ENCODE results near the gene FCN2.

FCN2 gene

DNA sequence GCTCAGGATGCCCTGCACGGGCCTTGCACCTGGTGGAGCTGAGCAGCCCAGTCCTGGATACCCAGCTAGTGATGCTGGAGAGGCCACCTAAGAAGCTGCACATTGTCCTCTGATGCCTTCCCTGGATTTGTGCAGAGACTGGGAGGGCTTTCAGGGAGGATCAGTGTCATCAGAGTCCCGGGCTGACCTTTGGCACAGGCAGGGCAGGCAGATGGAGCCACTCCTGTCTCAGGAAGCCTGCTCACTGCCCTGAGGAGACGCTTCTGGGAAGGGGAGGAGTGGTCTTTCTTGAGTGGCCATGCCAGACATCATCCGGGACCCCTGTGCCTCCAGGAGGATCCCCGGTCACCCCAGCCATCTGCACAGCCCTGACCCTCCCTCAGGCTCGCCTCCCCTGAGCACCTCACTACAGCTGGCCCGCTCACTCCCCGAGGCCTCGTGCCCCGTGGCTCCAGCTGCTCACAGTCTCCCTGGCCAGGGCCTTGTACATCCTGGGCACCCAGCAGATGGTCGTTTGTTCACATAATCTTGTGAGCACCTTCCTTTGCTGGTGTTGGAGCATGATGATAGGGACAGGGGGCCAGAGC is 47.2 kb upstream of the FCN2 start:
- Histone ChIP-seq H2BK5ac (ENCODE audit: low read length) (no peak overlapping the region), H3K4me3 (ENCODE audit: low read length in 2 of 2) (no peak overlapping the region), H2BK15ac (ENCODE audit: low read length) (no peak overlapping the region), H2BK120ac (ENCODE audit: low read depth, low read length) (peak overlapping the region; percentile 32), H3K4ac (ENCODE audit: low read length) (no peak overlapping the region), H3K27ac (replicated peaks; ENCODE audit: low read length) (no peak overlapping the region), H3K18ac (ENCODE audit: low read length) (peak overlapping the region; percentile 67), H3K27me3 (ENCODE audit: control insufficient read depth in 3 of 3, insufficient read depth in 3 of 3, low read depth in 1 of 3, low read length in 3 of 3) (peaks cover 0 to 23% (median 4%) of the 10 kb centered on the region in 3 experiments), H4K8ac (ENCODE audit: low read depth, low read length) (no peak overlapping the region), H3K36me3 (replicated peaks in 1 of 2; ENCODE audit: control insufficient read depth in 2 of 2, insufficient read depth in 2 of 2, low read length in 2 of 2) (peaks cover 0 to 6% of the 10 kb centered on the region in 2 donors), H4K91ac (ENCODE audit: low read depth, low read length, poor library complexity) (no peak overlapping the region), H3K9me3 (replicated peaks in 1 of 2; ENCODE audit: control insufficient read depth in 2 of 2, insufficient read depth in 1 of 2, low read depth in 1 of 2, low read length in 2 of 2) (peaks cover 0 to 3% of the 10 kb centered on the region in 2 donors), H2AFZ (ENCODE audit: low read length) (no peak overlapping the region), H3K23ac (ENCODE audit: low read depth, low read length, poor library complexity) (peak overlapping the region; percentile 3), H3K9ac (ENCODE audit: low read depth, low read length, poor library complexity) (peak overlapping the region; percentile 57), H3K4me1 (ENCODE audit: control insufficient read depth in 2 of 2, insufficient read depth in 1 of 2, low read depth in 1 of 2, low read length in 2 of 2) (peaks cover 0 to 8% of the 10 kb centered on the region in 2 donors), H2BK12ac (ENCODE audit: low read length) (no peak overlapping the region), H3K4me2 (ENCODE audit: insufficient read depth, low read length, poor library complexity, severe bottlenecking) (no peak overlapping the region), H3K79me1 (ENCODE audit: low read depth, low read length) (peaks cover 4% of the 10 kb centered on the region), H3K14ac (ENCODE audit: low read length) (no peak overlapping the region), H2AK5ac (ENCODE audit: low read depth, low read length) (peak overlapping the region; percentile 64)
- no peak for DNase-seq (ENCODE audit: low spot score)
- no CpG with 5 or more reads among the region's 11 CpGs for WGBS, 2 donors (ENCODE audit: extremely low coverage in 2 of 2, insufficient read length in 2 of 2, insufficient replicate concordance in 1 of 2)

- Histone ChIP-seq H3K4me2 (ENCODE audit: insufficient read depth, low read length, poor library complexity, severe bottlenecking) (no peak overlapping the region), H2BK12ac (ENCODE audit: low read length) (no peak overlapping the region), H2BK15ac (ENCODE audit: low read length) (no peak overlapping the region), H3K9me3 (replicated peaks in 1 of 2; ENCODE audit: control insufficient read depth in 2 of 2, insufficient read depth in 1 of 2, low read depth in 1 of 2, low read length in 2 of 2) (no peaks in the 10 kb centered on the region), H3K79me1 (ENCODE audit: low read depth, low read length) (peaks cover 4% of the 10 kb centered on the region), H3K4me1 (ENCODE audit: control insufficient read depth in 2 of 2, insufficient read depth in 1 of 2, low read depth in 1 of 2, low read length in 2 of 2) (peaks cover 0 to 9% of the 10 kb centered on the region in 2 donors), H3K4ac (ENCODE audit: low read length) (peak overlapping the region; percentile 53), H2BK5ac (ENCODE audit: low read length) (no peak overlapping the region), H4K8ac (ENCODE audit: low read depth, low read length) (no peak overlapping the region), H3K18ac (ENCODE audit: low read length) (peak overlapping the region; percentile 74), H3K9ac (ENCODE audit: low read depth, low read length, poor library complexity) (no peak overlapping the region), H2BK120ac (ENCODE audit: low read depth, low read length) (no peak overlapping the region), H2AK5ac (ENCODE audit: low read depth, low read length) (peak overlapping the region; percentile 66), H3K27ac (replicated peaks; ENCODE audit: low read length) (no peak overlapping the region), H3K27me3 (ENCODE audit: control insufficient read depth in 3 of 3, insufficient read depth in 3 of 3, low read depth in 1 of 3, low read length in 3 of 3) (peaks cover 0 to 23% (median 0%) of the 10 kb centered on the region in 3 experiments), H3K14ac (ENCODE audit: low read length) (no peak overlapping the region), H3K4me3 (ENCODE audit: low read length in 2 of 2) (no peak overlapping the region), H3K36me3 (replicated peaks in 1 of 2; ENCODE audit: control insufficient read depth in 2 of 2, insufficient read depth in 2 of 2, low read length in 2 of 2) (no peaks in the 10 kb centered on the region), H4K91ac (ENCODE audit: low read depth, low read length, poor library complexity) (peak overlapping the region; percentile 39), H3K23ac (ENCODE audit: low read depth, low read length, poor library complexity) (peak overlapping the region; percentile 74), H2AFZ (ENCODE audit: low read length) (no peak overlapping the region)
- DNase-seq (ENCODE audit: low spot score), result no peak
- WGBS, 2 donors (ENCODE audit: extremely low coverage in 2 of 2, insufficient read length in 2 of 2, insufficient replicate concordance in 1 of 2), result no CpG with 5 or more reads among the region's 20 CpGs
Measured at GRCh38 chr9:134834217-134834956, 46.2 kb upstream of the FCN2 start.

- no peak overlapping the region for H3K4me2 ChIP-seq (ENCODE audit: insufficient read depth, low read length, poor library complexity, severe bottlenecking)
- H3K27ac ChIP-seq (replicated peaks; ENCODE audit: low read length), result no peak overlapping the region
- H2AFZ ChIP-seq (ENCODE audit: low read length), result no peak overlapping the region
- peaks cover 0 to 11% of the 10 kb centered on the region in 2 donors for H3K4me1 ChIP-seq (ENCODE audit: control insufficient read depth in 2 of 2, insufficient read depth in 1 of 2, low read depth in 1 of 2, low read length in 2 of 2)
- peak overlapping the region; percentile 83 for H3K14ac ChIP-seq (ENCODE audit: low read length)
- H3K4ac ChIP-seq (ENCODE audit: low read length), result peak overlapping the region; percentile 53
- no peak overlapping the region for H4K91ac ChIP-seq (ENCODE audit: low read depth, low read length, poor library complexity)
- no peaks in the 10 kb centered on the region for H3K36me3 ChIP-seq (replicated peaks in 1 of 2; ENCODE audit: control insufficient read depth in 2 of 2, insufficient read depth in 2 of 2, low read length in 2 of 2)
- no peak for DNase-seq (ENCODE audit: low spot score)
- H3K9me3 ChIP-seq (replicated peaks in 1 of 2; ENCODE audit: control insufficient read depth in 2 of 2, insufficient read depth in 1 of 2, low read depth in 1 of 2, low read length in 2 of 2), result no peaks in the 10 kb centered on the region
- WGBS, 2 donors (ENCODE audit: extremely low coverage in 2 of 2, insufficient read length in 2 of 2, insufficient replicate concordance in 1 of 2), result no CpG with 5 or more reads among the region's 25 CpGs
- H3K27me3 ChIP-seq (ENCODE audit: control insufficient read depth in 3 of 3, insufficient read depth in 3 of 3, low read depth in 1 of 3, low read length in 3 of 3), result peaks cover 0 to 23% (median 0%) of the 10 kb centered on the region in 3 experiments
- no peak overlapping the region for H2BK5ac ChIP-seq (ENCODE audit: low read length)
- peaks cover 4% of the 10 kb centered on the region for H3K79me1 ChIP-seq (ENCODE audit: low read depth, low read length)
- peak overlapping the region; percentile 61 for H2BK120ac ChIP-seq (ENCODE audit: low read depth, low read length)
- no peak overlapping the region for H3K4me3 ChIP-seq (ENCODE audit: low read length in 2 of 2)
- H2BK15ac ChIP-seq (ENCODE audit: low read length), result no peak overlapping the region
- H2AK5ac ChIP-seq (ENCODE audit: low read depth, low read length), result peak overlapping the region; percentile 66
- H3K9ac ChIP-seq (ENCODE audit: low read depth, low read length, poor library complexity), result no peak overlapping the region
- no peak overlapping the region for H4K8ac ChIP-seq (ENCODE audit: low read depth, low read length)
- peak overlapping the region; percentile 91 for H2BK12ac ChIP-seq (ENCODE audit: low read length)
- no peak overlapping the region for H3K23ac ChIP-seq (ENCODE audit: low read depth, low read length, poor library complexity)
- H3K18ac ChIP-seq (ENCODE audit: low read length), result peak overlapping the region; percentile 74
Measured at GRCh38 chr9:134834957-134835419, 45.6 kb upstream of the FCN2 start.

DNA sequence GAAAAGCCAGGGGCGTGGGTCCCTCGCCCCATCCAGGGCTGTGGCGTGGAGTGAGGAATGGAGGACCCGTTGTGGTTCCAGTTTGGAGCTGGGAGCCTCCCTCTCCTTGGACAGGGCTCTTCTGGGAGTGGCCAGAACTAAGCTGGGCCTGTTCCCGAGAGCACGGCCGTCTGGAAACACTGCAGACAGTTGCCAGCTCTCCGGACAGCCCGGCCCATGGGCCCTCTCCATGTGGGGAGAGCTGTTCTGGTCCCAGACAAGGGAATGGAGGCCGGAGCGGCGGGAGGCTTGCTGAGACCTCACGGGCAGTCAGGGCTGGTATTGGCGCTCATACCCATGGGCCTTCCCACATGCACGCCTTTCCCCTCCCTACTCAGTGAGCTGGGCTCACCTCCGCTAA is 45.2 kb upstream of the FCN2 start:
- H3K4me3 ChIP-seq (ENCODE audit: low read length in 2 of 2), result no peak overlapping the region
- H4K8ac ChIP-seq (ENCODE audit: low read depth, low read length), result peak overlapping the region; percentile 76
- H3K9me3 ChIP-seq (replicated peaks in 1 of 2; ENCODE audit: control insufficient read depth in 2 of 2, insufficient read depth in 1 of 2, low read depth in 1 of 2, low read length in 2 of 2), result no peaks in the 10 kb centered on the region
- peak overlapping the region; percentile 68 for H2AK5ac ChIP-seq (ENCODE audit: low read depth, low read length)
- no peak overlapping the region for H2AFZ ChIP-seq (ENCODE audit: low read length)
- no peaks in the 10 kb centered on the region for H3K36me3 ChIP-seq (replicated peaks in 1 of 2; ENCODE audit: control insufficient read depth in 2 of 2, insufficient read depth in 2 of 2, low read length in 2 of 2)
- no CpG with 5 or more reads among the region's 16 CpGs for WGBS, 2 donors (ENCODE audit: extremely low coverage in 2 of 2, insufficient read length in 2 of 2, insufficient replicate concordance in 1 of 2)
- peaks cover 0 to 11% of the 10 kb centered on the region in 2 donors for H3K4me1 ChIP-seq (ENCODE audit: control insufficient read depth in 2 of 2, insufficient read depth in 1 of 2, low read depth in 1 of 2, low read length in 2 of 2)
- H2BK5ac ChIP-seq (ENCODE audit: low read length), result peak overlapping the region; percentile 91
- H2BK12ac ChIP-seq (ENCODE audit: low read length), result no peak overlapping the region
- H3K27ac ChIP-seq (replicated peaks; ENCODE audit: low read length), result no peak overlapping the region
- H2BK15ac ChIP-seq (ENCODE audit: low read length), result no peak overlapping the region
- H4K91ac ChIP-seq (ENCODE audit: low read depth, low read length, poor library complexity), result no peak overlapping the region
- no peak overlapping the region for H3K4me2 ChIP-seq (ENCODE audit: insufficient read depth, low read length, poor library complexity, severe bottlenecking)
- H2BK120ac ChIP-seq (ENCODE audit: low read depth, low read length), result peak overlapping the region; percentile 87
- H3K18ac ChIP-seq (ENCODE audit: low read length), result no peak overlapping the region
- H3K9ac ChIP-seq (ENCODE audit: low read depth, low read length, poor library complexity), result no peak overlapping the region
- no peak overlapping the region for H3K4ac ChIP-seq (ENCODE audit: low read length)
- DNase-seq (ENCODE audit: low spot score), result no peak
- H3K14ac ChIP-seq (ENCODE audit: low read length), result peak overlapping the region; percentile 83
- no peak overlapping the region for H3K23ac ChIP-seq (ENCODE audit: low read depth, low read length, poor library complexity)
- H3K79me1 ChIP-seq (ENCODE audit: low read depth, low read length), result peaks cover 4% of the 10 kb centered on the region
- peaks cover 0 to 20% (median 0%) of the 10 kb centered on the region in 3 experiments for H3K27me3 ChIP-seq (ENCODE audit: control insufficient read depth in 3 of 3, insufficient read depth in 3 of 3, low read depth in 1 of 3, low read length in 3 of 3)
